GM18526 (cell line): ENCODE measurements around the gene PRR5.

ENCODE experiments used
- POLR2A ChIP-seq: IDR thresholded peaks from 3 replicates; pipeline ENCODE4 v1.6.1; 2011; ENCODE audit not compliant: insufficient read length; ENCODE audit errors: extremely low read depth

The PRR5 gene

DNA sequence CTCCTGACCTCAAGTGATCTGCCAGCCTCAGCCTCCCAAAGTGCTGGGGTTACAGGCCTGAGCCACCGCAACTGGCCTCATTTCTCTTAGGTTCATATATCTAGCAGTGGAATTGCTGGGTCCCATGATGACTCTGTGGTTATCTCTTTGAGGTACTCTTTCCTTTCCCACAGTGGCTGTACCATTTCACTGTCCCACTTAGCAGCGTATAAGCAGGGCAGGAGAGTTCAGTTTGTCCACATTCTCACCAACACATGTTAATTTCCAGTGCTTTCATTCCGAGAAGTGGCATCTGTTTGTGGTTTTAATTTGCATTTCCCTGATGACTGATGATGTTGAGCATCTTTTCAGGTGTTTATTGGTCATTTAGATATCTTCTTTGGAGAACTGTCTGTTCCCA lies 16.4 kb downstream of the PRR5 start:
- TF ChIP-seq POLR2A, result no peak

DNA sequence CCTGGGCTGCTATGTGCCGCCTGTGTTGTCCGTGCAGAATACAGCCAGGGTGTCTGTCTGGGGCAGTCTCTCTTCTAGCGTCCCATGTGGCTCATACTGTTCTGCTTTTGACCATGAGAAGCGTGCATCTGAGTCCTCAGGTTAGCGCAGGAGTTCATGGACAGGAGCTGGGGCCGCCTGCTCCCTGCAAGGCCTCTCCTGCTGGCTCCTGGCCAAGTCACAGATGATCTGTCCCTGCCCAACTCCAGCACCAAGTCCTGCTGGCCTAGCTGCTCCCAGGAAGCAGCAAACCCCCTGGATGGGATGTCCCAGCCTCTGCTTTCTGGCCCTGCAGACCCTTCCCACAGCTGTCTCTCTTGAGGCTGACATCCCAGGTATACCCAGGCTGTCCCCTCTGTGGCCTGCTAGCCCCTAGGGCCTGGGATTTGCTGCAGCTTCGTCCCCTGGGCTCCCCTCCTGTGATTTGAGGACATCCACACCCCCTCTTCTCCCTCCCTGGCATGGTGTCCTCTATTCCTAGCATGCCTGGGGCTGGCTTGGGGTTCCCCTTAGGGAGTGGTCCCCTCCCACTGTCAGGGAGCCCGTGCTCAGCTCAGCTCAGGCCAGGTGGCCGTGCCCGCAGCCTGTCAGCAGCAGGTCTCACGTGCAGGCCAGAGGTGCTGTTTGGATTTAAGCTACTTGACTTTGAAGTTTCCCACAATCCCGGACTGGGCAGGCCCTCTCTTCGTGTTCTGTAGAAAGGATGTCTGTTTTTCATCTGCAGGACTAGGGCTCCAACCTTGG lies 17.8 kb downstream of the PRR5 start:
- TF ChIP-seq POLR2A, result no peak

- no peak for TF ChIP-seq POLR2A
These were observed 19.2 kb downstream of the PRR5 start for GRCh38 chr22:44721213-44721612.

- no peak for TF ChIP-seq POLR2A
These were observed 20.6 kb downstream of the PRR5 start for GRCh38 chr22:44722611-44723010.

- no peak for TF ChIP-seq POLR2A
These were observed 21.8 kb downstream of the PRR5 start for GRCh38 chr22:44723801-44724200.

DNA sequence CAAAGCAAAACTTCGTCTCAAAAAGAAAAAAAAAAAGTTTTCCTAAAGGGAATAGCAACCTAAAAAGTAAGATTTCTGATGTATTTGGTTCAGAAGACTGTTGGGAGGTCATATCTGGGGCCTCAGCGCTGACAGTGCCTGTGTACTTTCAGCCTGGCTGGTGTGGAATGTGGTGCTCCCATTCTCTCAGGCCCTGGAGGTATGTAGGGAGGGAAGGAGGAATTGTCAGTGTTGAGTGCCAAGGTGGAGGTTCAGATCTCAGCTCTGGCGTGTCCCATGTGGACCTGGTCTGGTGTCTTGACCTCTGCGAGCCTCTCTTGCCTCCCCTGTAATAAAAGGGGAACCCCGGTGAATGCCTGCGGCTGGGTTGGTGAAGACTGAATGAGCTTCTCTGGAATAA lies 22.4 kb downstream of the PRR5 start:
- TF ChIP-seq POLR2A, result no peak

DNA sequence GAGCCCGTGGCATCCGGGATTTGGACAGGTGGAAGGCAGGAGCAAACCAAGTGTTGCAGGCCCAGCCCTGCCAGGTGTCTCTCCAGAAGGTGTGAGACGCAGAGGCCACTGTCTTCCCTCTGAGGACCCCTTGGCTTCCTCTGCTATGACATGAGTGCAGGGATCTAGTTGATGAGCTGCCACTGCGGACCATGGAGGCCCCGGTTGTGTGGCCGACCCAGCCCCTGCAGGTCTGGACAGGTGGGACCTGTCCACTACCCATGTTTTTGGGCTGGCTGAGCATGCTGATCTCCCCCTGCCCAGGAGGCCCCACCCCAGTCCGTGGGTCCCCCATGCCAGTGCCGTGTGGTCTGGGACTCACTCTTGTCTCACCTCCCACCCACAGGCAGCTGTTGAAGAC lies 22.9 kb downstream of the PRR5 start:
- no peak for TF ChIP-seq POLR2A

DNA sequence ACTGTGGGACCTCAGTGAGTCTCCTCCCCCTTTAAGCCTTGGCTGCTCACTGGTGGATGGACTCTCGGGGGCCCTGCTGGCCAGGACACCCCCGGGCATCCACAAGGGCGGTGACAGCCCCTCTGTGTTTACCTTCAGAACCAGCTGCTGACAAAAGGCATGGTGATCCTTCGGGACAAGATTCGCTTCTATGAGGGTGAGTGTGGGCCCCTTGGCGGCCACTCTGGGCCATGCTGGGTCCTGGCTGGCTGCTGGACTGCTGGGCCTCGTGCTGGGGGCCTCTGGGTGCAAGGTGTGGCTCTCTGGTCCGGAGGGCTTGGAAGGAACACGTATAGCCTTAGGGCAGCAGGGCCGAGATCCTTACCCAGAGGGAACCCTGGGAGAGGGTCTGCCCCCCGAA lies 24.4 kb downstream of the PRR5 start:
- no peak for TF ChIP-seq POLR2A

DNA sequence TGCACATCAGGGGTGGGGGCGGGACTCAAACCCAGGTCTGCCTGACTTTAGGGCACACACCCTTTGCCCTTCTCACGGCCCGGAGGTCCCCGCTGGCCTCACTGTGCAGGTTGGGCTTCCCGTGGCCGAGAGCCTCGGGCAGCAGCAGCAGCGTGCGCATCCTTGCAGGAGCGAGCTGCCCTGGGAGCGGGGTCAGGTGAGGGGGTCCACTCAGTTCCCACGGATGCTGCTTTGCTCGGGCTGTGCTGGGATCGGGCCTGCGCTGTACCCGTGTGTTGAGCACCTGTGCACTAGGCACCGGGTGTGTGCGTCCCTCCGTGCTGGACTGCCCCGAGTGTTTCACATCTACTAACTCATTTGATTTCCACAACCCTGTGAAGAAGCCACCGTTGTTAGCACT lies 25.1 kb downstream of the PRR5 start:
- TF ChIP-seq POLR2A, result no peak

DNA sequence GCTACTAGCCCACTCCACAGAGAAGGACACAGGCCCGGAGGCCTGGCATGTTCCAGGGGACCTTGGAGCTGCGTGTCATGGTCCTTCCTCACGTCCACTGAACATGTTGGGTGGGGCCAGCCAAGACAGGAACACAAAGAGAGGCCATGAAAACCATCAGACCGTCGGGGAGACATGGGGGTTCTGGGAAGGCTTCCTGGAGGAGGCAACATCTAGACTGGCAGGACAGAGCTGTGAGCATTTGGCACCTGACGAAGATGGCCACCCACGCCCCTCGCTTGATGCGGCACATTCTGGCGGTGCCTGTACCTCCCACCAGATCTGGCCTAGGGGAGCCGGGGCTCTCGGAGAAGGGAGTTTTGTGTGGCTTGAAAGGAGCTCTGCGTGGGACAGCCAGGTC lies 25.7 kb downstream of the PRR5 start:
- no peak for TF ChIP-seq POLR2A

DNA sequence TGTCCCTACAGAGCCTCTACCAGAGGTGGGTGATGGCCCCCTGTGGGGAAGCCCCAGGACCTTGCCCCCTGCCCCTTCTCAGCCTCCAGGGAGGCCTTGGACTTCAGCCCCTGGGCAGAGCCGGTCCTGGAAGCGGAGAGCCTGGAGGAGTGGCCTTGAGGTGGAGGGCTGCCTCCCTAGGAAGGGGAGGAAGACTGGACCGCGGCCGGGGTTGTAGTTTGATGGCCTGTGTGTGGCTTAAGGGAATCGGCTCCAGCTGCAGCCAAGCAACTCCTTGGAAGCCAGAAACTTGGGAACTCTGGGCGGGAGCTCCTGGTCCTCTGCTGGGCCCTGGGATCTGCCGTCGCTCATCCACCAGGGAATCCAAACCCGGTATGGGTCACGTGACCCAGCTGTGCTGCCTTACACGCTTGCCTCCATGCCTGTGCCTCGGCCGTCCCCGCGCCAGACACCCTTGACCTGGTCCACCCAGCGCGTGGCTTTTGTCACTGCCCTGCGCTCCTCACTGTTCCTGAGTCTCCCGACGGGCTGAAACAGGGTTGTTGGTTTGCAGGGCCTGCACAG lies 26.8 kb downstream of the PRR5 start:
- no peak for TF ChIP-seq POLR2A

- TF ChIP-seq POLR2A, result no peak
These were observed 27.5 kb downstream of the PRR5 start for GRCh38 chr22:44729391-44730021.

GRCh38 chr22:44730022-44730393 lies 28.0 kb downstream of the PRR5 start:
- no peak for TF ChIP-seq POLR2A

DNA sequence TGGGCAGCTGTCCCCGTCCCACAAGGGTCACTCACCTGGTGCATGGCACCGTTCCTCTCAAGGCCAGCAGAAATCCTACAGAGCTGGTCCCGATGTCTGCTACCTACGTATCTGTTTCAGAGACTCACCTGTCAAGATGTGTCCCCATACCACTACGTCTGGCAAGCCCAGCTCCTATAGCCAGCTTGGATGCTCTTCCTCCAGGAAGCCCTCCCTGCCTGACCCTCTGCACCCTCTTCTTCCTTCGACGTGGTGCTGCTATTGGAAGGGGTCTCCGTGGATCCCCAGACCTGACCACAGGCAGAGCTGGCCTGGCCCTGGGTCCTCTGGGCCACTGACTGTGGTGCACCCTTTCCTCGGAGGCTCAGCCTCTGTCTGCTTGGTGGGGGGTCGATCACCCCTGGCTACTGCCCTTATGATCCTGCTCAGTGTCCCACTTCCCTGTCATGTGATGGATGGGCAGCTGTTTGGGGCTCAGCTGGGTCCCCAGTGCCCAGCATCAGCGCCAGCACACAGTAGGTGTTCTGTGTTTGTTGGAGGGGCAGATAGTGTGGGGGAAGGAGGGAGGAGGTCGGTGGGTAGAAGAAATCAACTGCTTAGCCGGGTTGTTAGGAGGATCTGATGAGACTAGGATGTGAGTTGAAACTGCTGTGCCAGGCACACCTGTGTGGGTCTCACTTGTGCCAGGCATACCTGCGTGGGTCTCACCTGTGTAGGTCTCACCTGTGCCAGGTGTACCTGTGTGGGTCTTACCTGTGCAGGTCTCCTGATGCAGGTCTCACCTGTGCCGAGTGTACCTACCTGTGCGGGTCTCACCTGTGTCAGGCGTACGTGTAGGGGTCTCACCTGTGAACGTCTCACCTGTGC lies 28.7 kb downstream of the PRR5 start:
- TF ChIP-seq POLR2A, result no peak

- TF ChIP-seq POLR2A, result no peak
These were observed 29.5 kb downstream of the PRR5 start for GRCh38 chr22:44731357-44731970.
